ENCODE data around the gene COX5A.

DNA sequence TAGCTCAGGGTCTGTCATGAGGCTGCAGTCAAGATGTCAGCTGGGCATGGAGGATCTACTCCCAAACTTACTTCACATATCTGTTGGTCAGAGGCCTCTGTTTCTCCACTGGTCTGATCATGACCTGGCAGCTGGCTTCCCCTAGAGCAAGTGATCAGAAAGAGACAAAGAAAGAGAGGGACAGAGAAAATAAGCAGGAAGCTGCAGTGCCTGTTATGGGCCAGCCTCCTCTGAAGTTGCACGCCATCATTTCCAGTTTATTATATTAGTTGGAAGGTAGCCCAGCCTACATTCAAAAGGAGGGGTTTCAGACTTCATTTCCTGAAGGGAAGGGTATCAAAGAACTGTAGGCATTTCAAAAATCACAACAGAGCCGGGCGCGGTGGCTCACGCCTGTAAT is 23.7 kb upstream of the COX5A start:
- TF ChIP-seq, protein P1, sequence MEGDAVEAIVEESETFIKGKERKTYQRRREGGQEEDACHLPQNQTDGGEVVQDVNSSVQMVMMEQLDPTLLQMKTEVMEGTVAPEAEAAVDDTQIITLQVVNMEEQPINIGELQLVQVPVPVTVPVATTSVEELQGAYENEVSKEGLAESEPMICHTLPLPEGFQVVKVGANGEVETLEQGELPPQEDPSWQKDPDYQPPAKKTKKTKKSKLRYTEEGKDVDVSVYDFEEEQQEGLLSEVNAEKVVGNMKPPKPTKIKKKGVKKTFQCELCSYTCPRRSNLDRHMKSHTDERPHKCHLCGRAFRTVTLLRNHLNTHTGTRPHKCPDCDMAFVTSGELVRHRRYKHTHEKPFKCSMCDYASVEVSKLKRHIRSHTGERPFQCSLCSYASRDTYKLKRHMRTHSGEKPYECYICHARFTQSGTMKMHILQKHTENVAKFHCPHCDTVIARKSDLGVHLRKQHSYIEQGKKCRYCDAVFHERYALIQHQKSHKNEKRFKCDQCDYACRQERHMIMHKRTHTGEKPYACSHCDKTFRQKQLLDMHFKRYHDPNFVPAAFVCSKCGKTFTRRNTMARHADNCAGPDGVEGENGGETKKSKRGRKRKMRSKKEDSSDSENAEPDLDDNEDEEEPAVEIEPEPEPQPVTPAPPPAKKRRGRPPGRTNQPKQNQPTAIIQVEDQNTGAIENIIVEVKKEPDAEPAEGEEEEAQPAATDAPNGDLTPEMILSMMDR (IDR thresholded peaks at IDR 0.05), result no peak
- TF ChIP-seq EP300 (IDR thresholded peaks at IDR 0.05) (no peak), POLR2A (IDR thresholded peaks at IDR 0.05) (no peak)
